Measurements from ENCODE around the gene RPS6KC1. TPM values are rescaled to one million over a fixed set of nuclear protein-coding genes. Genes with fewer than 3 reads are reported as not detected.
"Not testable (repeated sequence)": the region's sequence is repeated elsewhere in the genome, so short reads cannot be mapped to it uniquely, and the experiment has no call there.

RPS6KC1 gene
- total RNA-seq, 1 experiment from 2014 or later = 20.5 TPM

DNA sequence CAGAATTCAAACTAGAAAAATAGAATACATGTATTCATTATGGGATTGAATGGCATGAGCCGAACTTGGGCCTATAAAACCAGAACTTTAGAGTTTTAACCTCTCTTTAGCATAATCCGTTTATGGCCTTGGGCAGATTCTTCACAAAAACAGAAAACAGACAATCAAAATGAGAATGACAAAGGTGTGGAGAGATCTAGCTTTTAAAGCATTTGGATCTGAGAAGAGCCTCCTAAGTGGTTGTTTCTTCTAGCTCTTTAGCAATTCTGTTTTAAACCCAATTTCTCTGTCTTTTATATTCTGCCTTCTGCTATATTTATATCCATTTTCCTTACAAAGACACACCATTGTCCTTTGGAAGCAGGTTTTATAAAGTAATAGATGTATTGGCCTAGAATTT lies 160.2 kb downstream of the RPS6KC1 start:
- Histone ChIP-seq H3K27me3 (ENCODE audit: control insufficient read depth, insufficient read depth, low read length) (no peaks in the 10 kb centered on the region), H3K36me3 (ENCODE audit: control insufficient read depth, insufficient read depth, low read length) (no peaks in the 10 kb centered on the region), H3K4me3 (ENCODE audit: low read depth in 2 of 2, low read length in 2 of 2) (no peak overlapping the region), H3K27ac (ENCODE audit: low read length) (no peak overlapping the region), H3K9me3 (ENCODE audit: control insufficient read depth, insufficient read depth, low read depth, low read length) (no peaks in the 10 kb centered on the region), H3K4me1 (ENCODE audit: control insufficient read depth, insufficient read depth, low read length) (no peaks in the 10 kb centered on the region)
- TF ChIP-seq CTCF (IDR thresholded peaks at IDR 0.05) (no peak), TCF7L2 (IDR thresholded peaks at IDR 0.05; ENCODE audit: low read depth, low read length) (no peak), SIN3A (IDR thresholded peaks at IDR 0.05; ENCODE audit: borderline replicate concordance, insufficient read depth, low read depth, low read length) (no peak), POLR2AphosphoS5 (IDR thresholded peaks at IDR 0.05; ENCODE audit: low read depth, low read length) (no peak)
- TF ChIP-seq, protein P1, sequence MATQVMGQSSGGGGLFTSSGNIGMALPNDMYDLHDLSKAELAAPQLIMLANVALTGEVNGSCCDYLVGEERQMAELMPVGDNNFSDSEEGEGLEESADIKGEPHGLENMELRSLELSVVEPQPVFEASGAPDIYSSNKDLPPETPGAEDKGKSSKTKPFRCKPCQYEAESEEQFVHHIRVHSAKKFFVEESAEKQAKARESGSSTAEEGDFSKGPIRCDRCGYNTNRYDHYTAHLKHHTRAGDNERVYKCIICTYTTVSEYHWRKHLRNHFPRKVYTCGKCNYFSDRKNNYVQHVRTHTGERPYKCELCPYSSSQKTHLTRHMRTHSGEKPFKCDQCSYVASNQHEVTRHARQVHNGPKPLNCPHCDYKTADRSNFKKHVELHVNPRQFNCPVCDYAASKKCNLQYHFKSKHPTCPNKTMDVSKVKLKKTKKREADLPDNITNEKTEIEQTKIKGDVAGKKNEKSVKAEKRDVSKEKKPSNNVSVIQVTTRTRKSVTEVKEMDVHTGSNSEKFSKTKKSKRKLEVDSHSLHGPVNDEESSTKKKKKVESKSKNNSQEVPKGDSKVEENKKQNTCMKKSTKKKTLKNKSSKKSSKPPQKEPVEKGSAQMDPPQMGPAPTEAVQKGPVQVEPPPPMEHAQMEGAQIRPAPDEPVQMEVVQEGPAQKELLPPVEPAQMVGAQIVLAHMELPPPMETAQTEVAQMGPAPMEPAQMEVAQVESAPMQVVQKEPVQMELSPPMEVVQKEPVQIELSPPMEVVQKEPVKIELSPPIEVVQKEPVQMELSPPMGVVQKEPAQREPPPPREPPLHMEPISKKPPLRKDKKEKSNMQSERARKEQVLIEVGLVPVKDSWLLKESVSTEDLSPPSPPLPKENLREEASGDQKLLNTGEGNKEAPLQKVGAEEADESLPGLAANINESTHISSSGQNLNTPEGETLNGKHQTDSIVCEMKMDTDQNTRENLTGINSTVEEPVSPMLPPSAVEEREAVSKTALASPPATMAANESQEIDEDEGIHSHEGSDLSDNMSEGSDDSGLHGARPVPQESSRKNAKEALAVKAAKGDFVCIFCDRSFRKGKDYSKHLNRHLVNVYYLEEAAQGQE (IDR thresholded peaks at IDR 0.05; ENCODE audit: insufficient read depth in 1 of 2, low read depth in 2 of 2, low read length in 1 of 2) = no peak
- DNase-seq (ENCODE audit: low read depth, low spot score) (no peak), ATAC-seq (no peak)
- in situ Hi-C loops (cut with HindIII; ENCODE audit: low pct_unique_long_range_greater_than_20kb, low sequenced_read_pairs) (no loop called here), intact Hi-C loops (cut with micrococcal nuclease; ENCODE audit: unreplicated experiment) (no loop called here)
- CTCF ChIA-PET = no interaction called here
- no TSS peak for BruUV-seq (replicated peaks)
- POLR2A ChIA-PET = no interaction called here

- H3K4me3 ChIP-seq (ENCODE audit: low read depth in 2 of 2, low read length in 2 of 2); in situ Hi-C loops (cut with HindIII; ENCODE audit: low pct_unique_long_range_greater_than_20kb, low sequenced_read_pairs); BruUV-seq (replicated peaks); CTCF ChIA-PET; intact Hi-C loops (cut with micrococcal nuclease; ENCODE audit: unreplicated experiment); POLR2A ChIA-PET; H3K27ac ChIP-seq (ENCODE audit: low read length); H3K4me1 ChIP-seq (ENCODE audit: control insufficient read depth, insufficient read depth, low read length); ATAC-seq; H3K36me3 ChIP-seq (ENCODE audit: control insufficient read depth, insufficient read depth, low read length); DNase-seq (ENCODE audit: low read depth, low spot score); H3K27me3 ChIP-seq (ENCODE audit: control insufficient read depth, insufficient read depth, low read length); H3K9me3 ChIP-seq (ENCODE audit: control insufficient read depth, insufficient read depth, low read depth, low read length): not testable (repeated sequence)
Measured at GRCh38 chr1:213219076-213219475, 168.0 kb downstream of the RPS6KC1 start.

GRCh38 chr1:213221209-213221608 lies 170.2 kb downstream of the RPS6KC1 start:
- Histone ChIP-seq H3K27ac (ENCODE audit: low read length) (no peak overlapping the region), H3K27me3 (ENCODE audit: control insufficient read depth, insufficient read depth, low read length) (no peaks in the 10 kb centered on the region), H3K4me3 (ENCODE audit: low read depth in 2 of 2, low read length in 2 of 2) (no peak overlapping the region), H3K36me3 (ENCODE audit: control insufficient read depth, insufficient read depth, low read length) (no peaks in the 10 kb centered on the region), H3K4me1 (ENCODE audit: control insufficient read depth, insufficient read depth, low read length) (no peaks in the 10 kb centered on the region), H3K9me3 (ENCODE audit: control insufficient read depth, insufficient read depth, low read depth, low read length) (no peaks in the 10 kb centered on the region)
- DNase-seq (ENCODE audit: low read depth, low spot score) (no peak), ATAC-seq (no peak)
- ChIA-PET POLR2A (no interaction called here), CTCF (no interaction called here)
- TF ChIP-seq CTCF (IDR thresholded peaks at IDR 0.05) (no peak), TCF7L2 (IDR thresholded peaks at IDR 0.05; ENCODE audit: low read depth, low read length) (no peak), POLR2AphosphoS5 (IDR thresholded peaks at IDR 0.05; ENCODE audit: low read depth, low read length) (no peak), SIN3A (IDR thresholded peaks at IDR 0.05; ENCODE audit: borderline replicate concordance, insufficient read depth, low read depth, low read length) (no peak)
- TF ChIP-seq, protein P1 (IDR thresholded peaks at IDR 0.05; ENCODE audit: insufficient read depth in 1 of 2, low read depth in 2 of 2, low read length in 1 of 2) = no peak
- intact Hi-C loops (cut with micrococcal nuclease; ENCODE audit: unreplicated experiment) = no loop called here
- in situ Hi-C loops (cut with HindIII; ENCODE audit: low pct_unique_long_range_greater_than_20kb, low sequenced_read_pairs) = no loop called here
- BruUV-seq (replicated peaks) = no TSS peak

Measured in Panc1 (cell line).